HepG2 (cell line): Measurements from ENCODE around the gene ATP9A. TPM values are rescaled to one million over a fixed set of nuclear protein-coding genes. Genes with fewer than 3 reads are reported as not detected.

Experiments used
- ATAC-seq: fragments of 200-7000 bp; cut with Tn5 transposase; 3 replicates; pipeline ENCODE4 v1.9.1; 2020; ENCODE audit warnings: mild to moderate bottlenecking, moderate library complexity
- BruUV-seq: library from RNA; stranded (reverse); fragments of 400-500 nt; replicated peaks from 2 replicates; lab custom pipeline; 2021; lab: Mats Ljungman, UMichigan
- CTCF ChIA-PET: fragments of 300-600 bp; formaldehyde crosslinking; extraction: SDS; loops from one replicate; lab custom pipeline; 2021; ENCODE audit warnings: low total read pairs, inconsistent platforms, low intra/inter-chr PET ratio; lab: Yijun Ruan, JAX
- POLR2A ChIA-PET: fragments of 350-600 bp; sonication (Branson Sonifier 250); formaldehyde crosslinking; loops from one replicate; lab custom pipeline; 2020; ENCODE audit warnings: antibody characterized with exemption, inconsistent platforms; lab: Yijun Ruan, JAX
- DNase-seq: peaks from one replicate; pipeline ENCODE4 v3.0.0-alpha.2; 2015; ENCODE audit warnings: low spot score
- FAIRE-seq: peaks from 3 replicates; lab custom pipeline; 2011; peaks lifted over from hg19 to GRCh38; lab: Jason Lieb, UNC
- H2AFZ ChIP-seq: one replicate; pipeline ENCODE4 v1.6.1; 2011; ENCODE audit warnings: low read length, inconsistent platforms
- H3K27ac ChIP-seq: fragments of 300-600 bp; 3 replicates; pipeline ENCODE4 v1.8.0; 2011; ENCODE audit warnings: mixed run types, mild to moderate bottlenecking, mixed read lengths, low read length, inconsistent platforms; ENCODE audit not compliant: insufficient read depth; ENCODE audit errors: extremely low read length
- H3K27me3 ChIP-seq, 2 experiments: fragments of 200-600 bp in 1 of 2; 2 replicates in 1 of 2; 3 replicates in 1 of 2; pipeline versions ENCODE4 v1.6.0 to v1.8.0; 2011; ENCODE audit warnings: low read length in 2 of 2, mild to moderate bottlenecking in 2 of 2, moderate library complexity in 2 of 2, inconsistent platforms in 1 of 2; ENCODE audit not compliant: insufficient read depth in 2 of 2, control insufficient read depth in 1 of 2
- H3K36me3 ChIP-seq, 2 experiments: fragments of 200-600 bp in 1 of 2; replicated peaks in 1 of 2; 2 replicates in 1 of 2; 3 replicates in 1 of 2; pipeline versions ENCODE4 v1.5.1 to v1.8.0; 2011; ENCODE audit warnings: low read length in 2 of 2, inconsistent platforms in 1 of 2; ENCODE audit not compliant: insufficient read depth in 2 of 2, control insufficient read depth in 1 of 2
- H3K4me1 ChIP-seq: 2 replicates; pipeline ENCODE4 v1.5.1; 2012; ENCODE audit warnings: low read length, inconsistent platforms; ENCODE audit not compliant: insufficient read depth
- H3K4me2 ChIP-seq: 2 replicates; pipeline ENCODE4 v1.6.0; 2011; ENCODE audit warnings: low read depth, low read length, inconsistent platforms
- H3K4me3 ChIP-seq, 3 experiments: fragments of 200-600 bp in 1 of 3; sonication (generic), shearing (Covaris generic) in 1 of 3; replicated peaks in 1 of 3; 2 replicates each; pipeline ENCODE4 v1.5.1; 2011 to 2016; ENCODE audit warnings: low read length in 3 of 3, inconsistent platforms in 2 of 3, low read depth in 2 of 3, mild to moderate bottlenecking in 2 of 3, control low read depth in 1 of 3, mixed read lengths in 1 of 3; ENCODE audit not compliant: insufficient read depth in 1 of 3
- H3K79me2 ChIP-seq: one replicate; pipeline ENCODE4 v1.6.1; 2011; ENCODE audit warnings: low read length, inconsistent platforms; ENCODE audit not compliant: insufficient read depth
- H3K9ac ChIP-seq: 2 replicates; pipeline ENCODE4 v1.6.0; 2011; ENCODE audit warnings: mild to moderate bottlenecking, low read depth, low read length, inconsistent platforms; ENCODE audit not compliant: insufficient read depth
- H3K9me3 ChIP-seq: 2 replicates; pipeline ENCODE4 v1.5.1; 2012; ENCODE audit warnings: mild to moderate bottlenecking, low read length
- H4K20me1 ChIP-seq: 2 replicates; pipeline ENCODE4 v1.6.0; 2011; ENCODE audit warnings: inconsistent platforms, mild to moderate bottlenecking, low read length, moderate library complexity; ENCODE audit not compliant: insufficient read depth
- NR0B2 ChIP-seq: sonication (generic); formaldehyde crosslinking; IDR thresholded peaks from 2 replicates; pipeline ENCODE4 v1.4.0; 2020; ENCODE audit warnings: mild to moderate bottlenecking, missing genetic modification reagents
- PRDM15 ChIP-seq: sonication (generic); formaldehyde crosslinking; IDR thresholded peaks from 2 replicates; pipeline ENCODE4 v1.4.0; 2020; ENCODE audit warnings: missing genetic modification reagents
- ZBTB25 ChIP-seq: IDR thresholded peaks from 2 replicates; pipeline ENCODE4 v1.6.1; 2018; ENCODE audit warnings: missing genetic modification reagents
- ZNF121 ChIP-seq: sonication (generic); formaldehyde crosslinking; IDR thresholded peaks from 2 replicates; pipeline ENCODE4 v1.5.0; 2020; ENCODE audit warnings: mild to moderate bottlenecking, missing genetic modification reagents
- ZNF232 ChIP-seq: sonication (generic); formaldehyde crosslinking; IDR thresholded peaks from 2 replicates; pipeline ENCODE4 v1.4.0; 2020; ENCODE audit warnings: missing genetic modification reagents, borderline replicate concordance
- ZNF770 ChIP-seq: sonication (generic); formaldehyde crosslinking; IDR thresholded peaks from 2 replicates; pipeline ENCODE4 v1.5.0; 2020; ENCODE audit warnings: mild to moderate bottlenecking, missing genetic modification reagents
- WGBS: methylation state at CpG from one replicate; pipeline ENCODE4 v1.1.6; 2017; ENCODE audit warnings: low lambda C conversion rate; 5-methylcytosine and 5-hydroxymethylcytosine counted together
- in situ Hi-C: cut with HindIII; loops from 2 replicates; pipeline ENCODE4 v1.10.0; 2017; ENCODE audit warnings: low pct_unique_long_range_greater_than_20kb; ENCODE audit not compliant: extremely low pct_ligation_motif_present
- intact Hi-C: fragments of 100-400 bp; cut with micrococcal nuclease; formaldehyde crosslinking; loops from one replicate; pipeline ENCODE4 v1.10.0; 2022; ENCODE audit not compliant: unreplicated experiment
- polyA plus RNA-seq, 8 experiments: library from polyadenylated mRNA; depleted of rRNA in 3 of 8; stranded (reverse) in 7 of 8; unstranded in 1 of 8; fragments of >200 nt; fragmentation: Illumina TruSeq in 4 of 8; extraction: Trizol in 4 of 8; gene quantifications; 2 replicates each; pipeline versions ENCODE4 v1.2.1 to v1.2.3, GENCODE V29; 2011 to 2016; ENCODE audit warnings: low read depth in 4 of 8, missing spikeins in 1 of 8, mixed read lengths in 1 of 8; ENCODE audit not compliant: insufficient read depth in 1 of 8
- total RNA-seq, 5 experiments: library from RNA; depleted of rRNA; stranded (reverse); fragments of >200 nt; fragmentation: Illumina TruSeq; extraction: Trizol; gene quantifications; 2 replicates each; pipeline ENCODE4 v1.2.3, GENCODE V29; 2016; ENCODE audit warnings: low read depth in 1 of 5

The ATP9A gene
- total and polyA plus RNA-seq, 2 of the 13 experiments (the other 11 are each of a cell fraction or from before 2014, with no cell fraction given) = 11.8 to 18.5 TPM

- TF ChIP-seq ZBTB25 (CRISPR knock-in tag) = no peak
- no peak for TF ChIP-seq NR0B2
Measured at GRCh38 chr20:51661609-51662178, 106.5 kb downstream of the ATP9A start (continued).

- no TSS peak for BruUV-seq
- Histone ChIP-seq H3K27ac (no peak overlapping the region), H3K79me2 (no peaks in the 10 kb centered on the region), H3K4me1 (peaks cover 39% of the 10 kb centered on the region), H3K36me3 (peaks cover 2 to 4% of the 10 kb centered on the region in 2 experiments; a peak in 3 of 5 replicates), H4K20me1 (no peaks in the 10 kb centered on the region), H3K9me3 (no peaks in the 10 kb centered on the region), H2AFZ (no peak overlapping the region), H3K4me3 (no peak overlapping the region), H3K27me3 (no peaks in the 10 kb centered on the region), H3K9ac (no peak overlapping the region), H3K4me2 (no peak overlapping the region)
- ChIA-PET POLR2A (interaction anchor here (0.6 to 1.2 kb wide), 3 partner anchors 13 to 419 kb away, joined by 3 read pairs; no protein-coding TSS in a partner anchor), CTCF (no interaction called here)
- in situ Hi-C loops = no loop called here
- intact Hi-C loops = no loop called here
- WGBS = 91% methylated on average over 7 of the region's 7 CpGs
- TF ChIP-seq ZNF770 (no peak), ZNF121 (CRISPR knock-in tag) (peak; percentile 74), ZNF232 (CRISPR knock-in tag) (0 out of 2 replicates have a peak, but pooled peaks have one; percentile 22), PRDM15 (CRISPR knock-in tag) (0 out of 2 replicates have a peak, but pooled peaks have one; percentile 11)
- peak; percentile 8 for FAIRE-seq
- DNase-seq = no peak
- ATAC-seq = peak; percentile 11; the same call in 1 of the 3 replicates
Measured at GRCh38 chr20:51660672-51661608, 107.2 kb downstream of the ATP9A start.
